HUES64 (cell line): Measurements from ENCODE around the gene SMARCA5.

ENCODE experiments used
- H3K27ac ChIP-seq: 2 replicates; pipeline ENCODE4 v1.7.0; 2013; ENCODE audit warnings: low read depth, low read length, inconsistent platforms
- H3K27me3 ChIP-seq: 2 replicates; pipeline ENCODE4 v1.6.1; 2013; ENCODE audit warnings: mild to moderate bottlenecking, low read length; ENCODE audit not compliant: insufficient read depth
- H3K36me3 ChIP-seq: 2 replicates; pipeline ENCODE4 v1.6.1; 2013; ENCODE audit warnings: mild to moderate bottlenecking, low read length; ENCODE audit not compliant: insufficient read depth
- H3K4me1 ChIP-seq: 2 replicates; pipeline ENCODE4 v1.6.1; 2013; ENCODE audit warnings: mild to moderate bottlenecking, low read length, moderate library complexity; ENCODE audit not compliant: insufficient read depth
- H3K4me3 ChIP-seq: 2 replicates; pipeline ENCODE4 v1.5.1; 2013; ENCODE audit warnings: mild to moderate bottlenecking, low read length, moderate library complexity
- H3K9ac ChIP-seq: 2 replicates; pipeline ENCODE4 v1.6.1; 2013; ENCODE audit warnings: mild to moderate bottlenecking, low read depth, low read length
- H3K9me3 ChIP-seq: 2 replicates; pipeline ENCODE4 v1.6.1; 2013; ENCODE audit warnings: low read depth, low read length; ENCODE audit not compliant: insufficient read depth
- WGBS: fragments of 150-250, 120-280 bp; methylation state at CpG from one replicate; pipeline ENCODE4 v1.1.7; 2013; ENCODE audit warnings: missing lambda C conversion rate; 5-methylcytosine and 5-hydroxymethylcytosine counted together

Gene SMARCA5

DNA sequence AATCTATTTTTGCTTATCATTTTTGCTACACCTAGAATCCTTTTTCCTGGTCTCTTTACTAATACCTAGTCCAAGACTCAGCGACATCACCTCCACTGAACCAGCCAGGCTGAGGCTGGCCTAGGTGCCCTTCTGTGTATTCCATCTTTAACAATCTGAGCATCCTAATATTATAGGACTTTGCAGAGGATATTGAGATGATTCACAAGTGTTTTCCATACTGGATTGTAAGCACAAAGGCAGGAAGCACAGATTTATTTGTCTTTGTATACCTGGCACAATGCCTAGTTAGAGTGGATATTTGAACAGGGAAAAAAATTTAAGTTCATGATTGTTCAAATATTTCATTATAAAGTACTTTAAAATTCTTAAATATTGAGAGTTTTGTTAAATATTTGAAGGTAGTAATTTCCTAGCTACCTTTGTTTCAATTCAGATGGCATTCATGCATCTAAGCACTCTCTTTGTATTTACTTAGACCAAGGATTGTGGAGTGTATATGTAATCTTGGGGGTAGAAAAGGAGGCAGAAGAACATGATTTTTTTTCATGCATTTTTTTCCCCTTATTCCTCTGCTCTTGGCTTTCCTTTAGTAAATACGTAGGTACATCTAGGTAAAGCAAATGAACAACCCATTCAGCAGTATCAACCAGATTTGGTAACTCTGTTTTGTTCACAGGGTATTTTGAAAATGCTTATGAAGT is 18.4 kb downstream of the SMARCA5 start:
- H3K36me3 ChIP-seq, result peaks cover 100% of the 10 kb centered on the region
- no peaks in the 10 kb centered on the region for H3K9me3 ChIP-seq
- 97% methylated on average over 2 of the region's 2 CpGs for WGBS
- H3K4me3 ChIP-seq, result no peak overlapping the region
- no peaks in the 10 kb centered on the region for H3K4me1 ChIP-seq
- H3K9ac ChIP-seq, result no peak overlapping the region
- no peaks in the 10 kb centered on the region for H3K27me3 ChIP-seq
- H3K27ac ChIP-seq, result no peak overlapping the region

- no peak overlapping the region for H3K4me3 ChIP-seq
- H3K4me1 ChIP-seq, result no peaks in the 10 kb centered on the region
- no peak overlapping the region for H3K9ac ChIP-seq
- 96% methylated on average over 3 of the region's 4 CpGs for WGBS
- H3K9me3 ChIP-seq, result no peaks in the 10 kb centered on the region
- peaks cover 100% of the 10 kb centered on the region for H3K36me3 ChIP-seq
- no peak overlapping the region for H3K27ac ChIP-seq
- no peaks in the 10 kb centered on the region for H3K27me3 ChIP-seq
These were observed 25.6 kb downstream of the SMARCA5 start for GRCh38 chr4:143538979-143539669.

- peaks cover 100% of the 10 kb centered on the region for H3K36me3 ChIP-seq
These were observed 26.1 kb downstream of the SMARCA5 start for GRCh38 chr4:143539670-143540023.

DNA sequence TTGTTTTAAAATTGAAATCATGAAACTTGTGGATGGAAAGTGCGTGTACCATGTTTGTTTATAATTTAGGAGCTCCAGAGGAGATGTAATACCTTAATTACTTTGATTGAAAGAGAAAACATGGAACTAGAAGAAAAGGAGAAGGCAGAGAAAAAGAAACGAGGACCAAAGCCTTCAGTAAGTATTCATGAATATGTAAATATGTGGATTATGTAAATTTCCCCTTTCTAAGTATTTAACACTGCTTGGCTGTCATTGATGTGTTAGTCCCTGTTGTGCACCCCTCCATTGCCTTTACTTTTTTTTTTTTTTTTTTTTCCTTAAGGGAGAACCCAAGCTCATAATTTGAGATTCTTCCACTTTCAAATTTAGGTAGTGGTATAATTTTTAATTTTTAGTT is 36.4 kb downstream of the SMARCA5 start:
- Histone ChIP-seq H3K27me3 (no peaks in the 10 kb centered on the region), H3K36me3 (peaks cover 100% of the 10 kb centered on the region), H3K4me1 (no peaks in the 10 kb centered on the region), H3K9ac (no peak overlapping the region), H3K27ac (no peak overlapping the region), H3K4me3 (no peak overlapping the region), H3K9me3 (no peaks in the 10 kb centered on the region)
- 76% methylated on average over 2 of the region's 2 CpGs for WGBS

More at GRCh38 chr4:143539670-143540023, 26.1 kb downstream of the SMARCA5 start:
- no peaks in the 10 kb centered on the region for H3K27me3 ChIP-seq
- H3K27ac ChIP-seq, result no peak overlapping the region
- no peak overlapping the region for H3K9ac ChIP-seq
- H3K4me1 ChIP-seq, result no peaks in the 10 kb centered on the region
- H3K9me3 ChIP-seq, result no peaks in the 10 kb centered on the region
- no peak overlapping the region for H3K4me3 ChIP-seq
- 95% methylated on average over 3 of the region's 3 CpGs for WGBS

- Histone ChIP-seq H3K36me3 (peaks cover 52% of the 10 kb centered on the region), H3K9me3 (no peaks in the 10 kb centered on the region), H3K4me1 (peaks cover 3% of the 10 kb centered on the region; the same call in 1 of the 2 replicates), H3K27me3 (0 out of 2 replicates have a peak, but pooled peaks cover 6% of the 10 kb centered on the region), H3K9ac (no peak overlapping the region), H3K4me3 (no peak overlapping the region), H3K27ac (no peak overlapping the region)
- WGBS, result 74% methylated on average over 4 of the region's 4 CpGs
These were observed 41.5 kb downstream of the SMARCA5 start for GRCh38 chr4:143554728-143555597.

GRCh38 chr4:143555676-143556075 is 42.2 kb downstream of the SMARCA5 start:
- no peak overlapping the region for H3K9ac ChIP-seq
- WGBS, result 95% methylated on average over 5 of the region's 5 CpGs
- H3K9me3 ChIP-seq, result no peaks in the 10 kb centered on the region
- peaks cover 3% of the 10 kb centered on the region; the same call in 1 of the 2 replicates for H3K4me1 ChIP-seq
- H3K4me3 ChIP-seq, result no peak overlapping the region
- H3K27me3 ChIP-seq, result 0 out of 2 replicates have a peak, but pooled peaks cover 7% of the 10 kb centered on the region
- no peak overlapping the region for H3K27ac ChIP-seq
- H3K36me3 ChIP-seq, result peaks cover 45% of the 10 kb centered on the region

DNA sequence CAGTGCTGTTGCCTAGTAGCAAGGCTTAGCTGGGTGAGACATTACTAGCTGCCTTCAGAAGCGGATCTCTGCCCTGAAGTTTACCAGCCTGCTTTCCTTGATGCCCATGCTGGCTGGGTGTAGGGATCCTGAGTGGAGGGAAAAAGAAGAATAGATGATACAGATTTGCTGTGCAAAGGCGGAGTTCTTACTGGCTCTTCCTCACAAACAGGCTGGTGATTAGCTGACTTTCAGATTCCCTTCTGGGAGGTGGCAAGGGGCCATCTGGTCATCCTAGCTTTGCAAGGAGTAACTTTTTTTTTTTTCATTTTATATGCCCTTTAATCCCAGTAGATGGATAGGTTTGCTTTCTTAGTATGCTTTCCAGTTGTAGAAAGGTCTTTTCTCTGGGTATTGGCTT is 44.8 kb downstream of the SMARCA5 start:
- H3K9me3 ChIP-seq, result no peaks in the 10 kb centered on the region
- peaks cover 3% of the 10 kb centered on the region; the same call in 1 of the 2 replicates for H3K4me1 ChIP-seq
- no peak overlapping the region for H3K4me3 ChIP-seq
- 0 out of 2 replicates have a peak, but pooled peaks cover 7% of the 10 kb centered on the region for H3K27me3 ChIP-seq
- peaks cover 19% of the 10 kb centered on the region for H3K36me3 ChIP-seq
- H3K27ac ChIP-seq, result no peak overlapping the region
- 88% methylated on average over 2 of the region's 2 CpGs for WGBS
- H3K9ac ChIP-seq, result no peak overlapping the region

DNA sequence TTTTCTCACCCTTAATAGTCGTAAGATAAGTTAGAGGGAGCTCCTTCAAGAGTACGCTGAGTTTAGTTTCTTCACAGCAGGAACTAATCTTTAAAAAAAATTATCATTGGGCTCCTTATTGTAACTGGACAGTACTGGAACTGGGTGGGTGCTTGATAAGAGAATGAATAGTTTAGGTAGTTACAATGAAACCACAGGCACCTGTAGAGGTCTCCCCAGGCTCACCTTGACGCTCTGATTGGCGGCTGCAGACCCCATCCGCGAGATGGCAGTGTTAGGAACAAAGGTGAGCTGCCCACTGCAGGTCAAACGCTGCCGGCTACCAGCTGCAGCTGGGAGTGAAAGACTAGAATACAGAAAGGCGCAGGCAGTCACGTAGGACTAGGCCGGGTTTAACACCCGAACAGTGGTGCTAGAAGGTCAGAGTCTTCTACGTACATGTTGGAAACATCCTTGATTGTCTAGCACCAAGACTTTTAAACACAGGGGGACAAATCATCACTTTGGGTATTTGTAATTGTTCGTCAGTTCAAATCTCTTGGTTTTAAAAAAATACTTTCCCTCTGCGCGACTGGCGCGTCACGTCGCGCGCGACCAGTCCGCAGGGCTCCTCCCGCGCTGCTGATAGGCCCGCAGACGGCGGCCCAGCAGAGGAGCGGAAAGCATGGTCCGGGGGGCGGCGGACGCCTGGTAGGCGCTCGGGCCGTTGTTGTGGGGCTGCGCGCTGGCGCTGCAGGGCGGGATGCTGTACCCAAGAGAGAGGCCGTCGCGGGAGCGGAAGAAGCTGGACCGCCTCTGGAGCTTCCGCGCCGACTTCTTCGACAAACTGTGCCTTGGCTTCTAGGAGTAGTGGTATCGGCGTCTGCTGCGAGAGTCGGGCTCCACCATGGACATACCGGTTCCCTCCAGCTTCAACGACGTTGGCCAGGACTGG is 45.6 kb downstream of the SMARCA5 start:
- Histone ChIP-seq H3K9ac (peak overlapping the region; percentile 84), H3K36me3 (peaks cover 11% of the 10 kb centered on the region), H3K27ac (peak overlapping the region; percentile 69), H3K9me3 (no peaks in the 10 kb centered on the region), H3K4me3 (peak overlapping the region; percentile 88), H3K4me1 (peaks cover 3% of the 10 kb centered on the region; the same call in 1 of the 2 replicates), H3K27me3 (0 out of 2 replicates have a peak, but pooled peaks cover 7% of the 10 kb centered on the region)
- WGBS, result 5% methylated on average over 57 of the region's 57 CpGs

DNA sequence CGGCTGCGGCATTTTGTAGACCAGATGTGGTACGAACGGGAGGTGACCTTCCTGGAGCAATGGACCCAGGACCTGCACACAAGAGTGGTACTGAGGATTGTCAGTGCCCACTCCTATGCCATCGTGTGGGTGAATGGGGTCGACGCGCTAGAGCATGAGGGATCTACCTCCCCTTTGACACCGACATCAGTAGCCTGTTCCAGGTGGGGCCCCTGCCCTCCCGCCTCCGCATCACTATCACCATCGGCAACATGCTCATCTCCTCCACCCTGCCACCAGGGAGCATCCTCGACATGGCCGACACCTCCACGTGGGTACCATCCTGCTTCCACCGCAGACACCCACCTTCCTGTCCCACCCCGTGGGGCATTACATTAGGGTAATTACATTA is 46.2 kb downstream of the SMARCA5 start:
- Histone ChIP-seq H3K9ac (peak overlapping the region; percentile 84), H3K27ac (no peak overlapping the region; the same call in 1 of the 2 replicates), H3K27me3 (0 out of 2 replicates have a peak, but pooled peaks cover 7% of the 10 kb centered on the region), H3K4me1 (peaks cover 3% of the 10 kb centered on the region; the same call in 1 of the 2 replicates), H3K4me3 (peak overlapping the region; percentile 88), H3K36me3 (peaks cover 5% of the 10 kb centered on the region), H3K9me3 (no peaks in the 10 kb centered on the region)
- WGBS, result 66% methylated on average over 16 of the region's 17 CpGs

GRCh38 chr4:143564472-143564871 is 51.0 kb downstream of the SMARCA5 start:
- Histone ChIP-seq H3K4me3 (no peak overlapping the region), H3K9me3 (no peaks in the 10 kb centered on the region), H3K36me3 (no peaks in the 10 kb centered on the region), H3K9ac (no peak overlapping the region), H3K27me3 (0 out of 2 replicates have a peak, but pooled peaks cover 7% of the 10 kb centered on the region), H3K4me1 (no peaks in the 10 kb centered on the region), H3K27ac (no peak overlapping the region)
- no CpG with 5 or more reads among the region's 2 CpGs for WGBS
